GM23338 (cell line): Measurements from ENCODE around the gene AOPEP.

Experiments
- CREB1 ChIP-seq: fragments of 250-450 bp; sonication (Bioruptor Pico); IDR thresholded peaks from 2 replicates; pipeline ENCODE4 v1.5.0; 2020; ENCODE audit warnings: low read depth, mild to moderate bottlenecking, moderate library complexity
- CTCF ChIP-seq, 2 experiments: fragments of 200-600 bp in 1 of 2; sonication (generic) in 1 of 2; conservative IDR thresholded peaks; 2 replicates each; pipeline versions ENCODE4 v1.5.1 to v1.6.1; 2016 to 2017; ENCODE audit warnings: antibody characterized with exemption in 2 of 2, low read depth in 2 of 2, mild to moderate bottlenecking in 2 of 2, moderate library complexity in 1 of 2
- EZH2 ChIP-seq: fragments of 200-600 bp; sonication (generic); IDR thresholded peaks from one replicate; pipeline ENCODE4 v1.8.0; 2017; ENCODE audit warnings: antibody characterized with exemption, mild to moderate bottlenecking, low read depth; ENCODE audit not compliant: unreplicated experiment
- EZH2phosphoT487 ChIP-seq: fragments of 200-600 bp; sonication (generic); IDR thresholded peaks from one replicate; pipeline ENCODE4 v1.8.1; 2018; ENCODE audit warnings: antibody characterized with exemption; ENCODE audit not compliant: unreplicated experiment
- JUNB ChIP-seq: IDR thresholded peaks from one replicate; pipeline ENCODE4 v1.6.1; 2016; ENCODE audit warnings: antibody characterized with exemption; ENCODE audit not compliant: unreplicated experiment
- POLR2AphosphoS5 ChIP-seq: IDR thresholded peaks from 2 replicates; pipeline ENCODE4 v1.6.1; 2016; ENCODE audit warnings: antibody characterized with exemption, low read depth
- REST ChIP-seq: IDR thresholded peaks from one replicate; pipeline ENCODE4 v1.6.1; 2018; ENCODE audit warnings: antibody characterized with exemption; ENCODE audit not compliant: unreplicated experiment
- ZNF114 ChIP-seq: fragments of 250-450 bp; sonication (Bioruptor Pico); IDR thresholded peaks from 2 replicates; pipeline ENCODE4 v1.5.0; 2020; ENCODE audit warnings: mild to moderate bottlenecking, moderate library complexity
- ZNF331 ChIP-seq: fragments of 250-450 bp; sonication (Bioruptor Pico); IDR thresholded peaks from 2 replicates; pipeline ENCODE4 v1.5.0; 2020; ENCODE audit warnings: low read depth, mild to moderate bottlenecking, moderate library complexity
- ZNF462 ChIP-seq: fragments of 250-450 bp; sonication (Bioruptor Pico); IDR thresholded peaks from 2 replicates; pipeline ENCODE4 v1.5.0; 2020; ENCODE audit warnings: mild to moderate bottlenecking, moderate library complexity

- TF ChIP-seq CTCF (conservative IDR thresholded peaks at IDR 0.05; ENCODE audit: low read depth in 2 of 2): no peak
- TF ChIP-seq EZH2: no peak
- TF ChIP-seq REST: no peak
- TF ChIP-seq JUNB: no peak
- TF ChIP-seq POLR2AphosphoS5: no peak
- no peak for TF ChIP-seq CREB1 (CRISPR knock-in tag)
- no peak for TF ChIP-seq EZH2phosphoT487
- TF ChIP-seq ZNF462 (CRISPR knock-in tag): no peak
- no peak for TF ChIP-seq ZNF331
- no peak for TF ChIP-seq ZNF114
These were observed 184.7 kb downstream of the AOPEP start for GRCh38 chr9:94911211-94911610.
